GM23338 (cell line): Measurements from ENCODE around the gene SNCA. TPM values are rescaled to one million over a fixed set of nuclear protein-coding genes. Genes with fewer than 3 reads are reported as not detected.

Experiments used
- CTCF ChIP-seq, 2 experiments: fragments of 200-600 bp in 1 of 2; sonication (generic) in 1 of 2; conservative IDR thresholded peaks; 2 replicates each; pipeline versions ENCODE4 v1.5.1 to v1.6.1; 2016 to 2017; ENCODE audit warnings: antibody characterized with exemption in 2 of 2, low read depth in 2 of 2, mild to moderate bottlenecking in 2 of 2, moderate library complexity in 1 of 2
- EZH2 ChIP-seq: fragments of 200-600 bp; sonication (generic); IDR thresholded peaks from one replicate; pipeline ENCODE4 v1.8.0; 2017; ENCODE audit warnings: antibody characterized with exemption, mild to moderate bottlenecking, low read depth; ENCODE audit not compliant: unreplicated experiment
- POLR2AphosphoS5 ChIP-seq: IDR thresholded peaks from 2 replicates; pipeline ENCODE4 v1.6.1; 2016; ENCODE audit warnings: antibody characterized with exemption, low read depth
- REST ChIP-seq: IDR thresholded peaks from one replicate; pipeline ENCODE4 v1.6.1; 2018; ENCODE audit warnings: antibody characterized with exemption; ENCODE audit not compliant: unreplicated experiment
- ZNF114 ChIP-seq: fragments of 250-450 bp; sonication (Bioruptor Pico); IDR thresholded peaks from 2 replicates; pipeline ENCODE4 v1.5.0; 2020; ENCODE audit warnings: mild to moderate bottlenecking, moderate library complexity
- ZNF331 ChIP-seq: fragments of 250-450 bp; sonication (Bioruptor Pico); IDR thresholded peaks from 2 replicates; pipeline ENCODE4 v1.5.0; 2020; ENCODE audit warnings: low read depth, mild to moderate bottlenecking, moderate library complexity
- ZNF462 ChIP-seq: fragments of 250-450 bp; sonication (Bioruptor Pico); IDR thresholded peaks from 2 replicates; pipeline ENCODE4 v1.5.0; 2020; ENCODE audit warnings: mild to moderate bottlenecking, moderate library complexity
- polyA plus RNA-seq: library from polyadenylated mRNA; unstranded; fragments of >200 nt; fragmentation: Nextera tagmentation; extraction: Ambion mirVana; gene quantifications from 2 replicates; pipeline ENCODE4 v1.2.1, GENCODE V29; 2016
- total RNA-seq: library from RNA; depleted of rRNA; stranded (reverse); fragments of >200 nt; shearing (Covaris generic); gene quantifications from 2 replicates; pipeline ENCODE4 v1.2.3, GENCODE V29; 2014

The SNCA gene
- total and polyA plus RNA-seq, 2 experiments from 2014 or later: 15.6 to 31.1 TPM

- no peak for TF ChIP-seq ZNF462 (CRISPR knock-in tag)
- no peak for TF ChIP-seq POLR2AphosphoS5
- no peak for TF ChIP-seq REST
- TF ChIP-seq ZNF331: no peak
- TF ChIP-seq CTCF (conservative IDR thresholded peaks at IDR 0.05; ENCODE audit: low read depth in 2 of 2): no peak
- no peak for TF ChIP-seq ZNF114 (CRISPR knock-in tag)
- TF ChIP-seq EZH2: no peak
These were observed 83.3 kb downstream of the SNCA start (continued) for GRCh38 chr4:89753601-89754066.
